NCI-H2081 treated with DMSO at 0.1 percent for 48 hours (cell line): Measurements from ENCODE around the gene MBNL2.
"Not testable (repeated sequence)": the region's sequence is repeated elsewhere in the genome, so short reads cannot be mapped to it uniquely, and the experiment has no call there.

ENCODE experiments used
- DNase-seq: peaks from one replicate; lab custom pipeline; 2025; lab: John Stamatoyannopoulos, UW

MBNL2 gene

GRCh38 chr13:97348569-97349100 is 126.5 kb downstream of the MBNL2 start:
- DNase-seq: no peak

GRCh38 chr13:97352012-97352411 is 129.9 kb downstream of the MBNL2 start:
- not testable (repeated sequence) for DNase-seq

GRCh38 chr13:97352815-97353214 is 130.7 kb downstream of the MBNL2 start:
- no peak for DNase-seq

- DNase-seq: no peak
These were observed 132.0 kb downstream of the MBNL2 start for GRCh38 chr13:97353927-97354675.

GRCh38 chr13:97354808-97355207 is 132.7 kb downstream of the MBNL2 start:
- no peak for DNase-seq

GRCh38 chr13:97356592-97356991 is 134.5 kb downstream of the MBNL2 start:
- DNase-seq: no peak

GRCh38 chr13:97359181-97360057 is 137.3 kb downstream of the MBNL2 start:
- no peak for DNase-seq

- DNase-seq: no peak
These were observed 138.5 kb downstream of the MBNL2 start for GRCh38 chr13:97360610-97361009.

GRCh38 chr13:97364031-97364430 is 141.9 kb downstream of the MBNL2 start:
- no peak for DNase-seq

GRCh38 chr13:97364827-97365226 is 142.7 kb downstream of the MBNL2 start:
- no peak for DNase-seq

- no peak for DNase-seq
These were observed 144.1 kb downstream of the MBNL2 start for GRCh38 chr13:97366172-97366688.

- no peak for DNase-seq
These were observed 145.1 kb downstream of the MBNL2 start for GRCh38 chr13:97367016-97367822.

- DNase-seq: no peak
These were observed 147.2 kb downstream of the MBNL2 start for GRCh38 chr13:97369261-97369893.

- DNase-seq: no peak
These were observed 149.5 kb downstream of the MBNL2 start for GRCh38 chr13:97371486-97372109.

GRCh38 chr13:97372936-97373335 is 150.8 kb downstream of the MBNL2 start:
- DNase-seq: no peak

- DNase-seq: no peak
These were observed 151.7 kb downstream of the MBNL2 start for GRCh38 chr13:97373787-97374186.

GRCh38 chr13:97376981-97377380 is 154.8 kb downstream of the MBNL2 start:
- DNase-seq: no peak

- no peak for DNase-seq
These were observed 157.3 kb downstream of the MBNL2 start for GRCh38 chr13:97379386-97379785.

- no peak for DNase-seq
These were observed 158.6 kb downstream of the MBNL2 start for GRCh38 chr13:97380696-97381095.

GRCh38 chr13:97381189-97381588 is 159.1 kb downstream of the MBNL2 start:
- DNase-seq: no peak

GRCh38 chr13:97382276-97382675 is 160.1 kb downstream of the MBNL2 start:
- no peak for DNase-seq
